Astrocyte (in vitro differentiated cells and primary cell): ENCODE results near the gene ARL6. TPM values are rescaled to one million over a fixed set of nuclear protein-coding genes. Genes with fewer than 3 reads are reported as not detected.

ENCODE experiments used
- DNase-seq: peaks from one replicate; pipeline ENCODE4 v3.0.0-alpha.2; 2010; ENCODE audit warnings: low read depth
- FAIRE-seq: peaks from 2 replicates; lab custom pipeline; 2011; peaks lifted over from hg19 to GRCh38; lab: Jason Lieb, UNC
- H2AFZ ChIP-seq: 2 replicates; pipeline ENCODE4 v1.6.0; 2012; ENCODE audit warnings: low read depth, low read length, inconsistent platforms
- H3K27ac ChIP-seq: 2 replicates; pipeline ENCODE4 v1.5.1; 2011; ENCODE audit warnings: low read depth, low read length, inconsistent platforms
- H3K27me3 ChIP-seq: 2 replicates; pipeline ENCODE4 v1.6.0; 2011; ENCODE audit warnings: low read length, inconsistent platforms; ENCODE audit not compliant: insufficient read depth
- H3K36me3 ChIP-seq: 2 replicates; pipeline ENCODE4 v1.5.1; 2011; ENCODE audit warnings: low read length, inconsistent platforms; ENCODE audit not compliant: insufficient read depth
- H3K4me1 ChIP-seq: 2 replicates; pipeline ENCODE4 v1.5.1; 2011; ENCODE audit warnings: low read length, inconsistent platforms; ENCODE audit not compliant: insufficient read depth
- H3K4me2 ChIP-seq: 2 replicates; pipeline ENCODE4 v1.6.0; 2012; ENCODE audit warnings: low read length, inconsistent platforms
- H3K4me3 ChIP-seq: 2 replicates; pipeline ENCODE4 v1.5.1; 2011; ENCODE audit warnings: low read depth, mild to moderate bottlenecking, low read length, inconsistent platforms; ENCODE audit not compliant: insufficient read depth
- H3K79me2 ChIP-seq: 2 replicates; pipeline ENCODE4 v1.6.0; 2012; ENCODE audit warnings: mild to moderate bottlenecking, low read length, inconsistent platforms; ENCODE audit not compliant: insufficient read depth
- H3K9ac ChIP-seq: 2 replicates; pipeline ENCODE4 v1.6.0; 2012; ENCODE audit warnings: mild to moderate bottlenecking, low read length, inconsistent platforms
- H3K9me3 ChIP-seq: 2 replicates; pipeline ENCODE4 v1.5.1; 2012; ENCODE audit warnings: low read depth, mild to moderate bottlenecking, low read length, inconsistent platforms; ENCODE audit not compliant: insufficient read depth
- H4K20me1 ChIP-seq: 2 replicates; pipeline ENCODE4 v1.6.0; 2012; ENCODE audit warnings: low read length, inconsistent platforms; ENCODE audit not compliant: insufficient read depth
- H3K27ac Mint-ChIP-seq: one replicate; pipeline ENCODE4 v1.8.0; 2021; ENCODE audit warnings: mild to moderate bottlenecking, mixed read lengths; ENCODE audit not compliant: unreplicated experiment
- H3K27me3 Mint-ChIP-seq: one replicate; pipeline ENCODE4 v1.8.0; 2021; ENCODE audit warnings: low read depth, mixed read lengths; ENCODE audit not compliant: unreplicated experiment
- H3K36me3 Mint-ChIP-seq: one replicate; pipeline ENCODE4 v1.8.0; 2021; ENCODE audit warnings: low read depth, mixed read lengths; ENCODE audit not compliant: unreplicated experiment
- H3K4me1 Mint-ChIP-seq: one replicate; pipeline ENCODE4 v1.8.0; 2021; ENCODE audit warnings: low read depth, mixed read lengths; ENCODE audit not compliant: unreplicated experiment
- H3K4me3 Mint-ChIP-seq: one replicate; pipeline ENCODE4 v1.8.0; 2021; ENCODE audit warnings: mild to moderate bottlenecking, moderate library complexity, mixed read lengths; ENCODE audit not compliant: unreplicated experiment
- H3K9me3 Mint-ChIP-seq: one replicate; pipeline ENCODE4 v1.8.0; 2021; ENCODE audit warnings: mild to moderate bottlenecking, mixed read lengths; ENCODE audit not compliant: unreplicated experiment
- CTCF ChIP-seq: IDR thresholded peaks from 2 replicates; pipeline ENCODE4 v1.5.1; 2011; ENCODE audit warnings: low read depth, mild to moderate bottlenecking, inconsistent platforms, low read length, moderate library complexity; ENCODE audit not compliant: insufficient read depth
- EZH2 ChIP-seq: IDR thresholded peaks from 2 replicates; pipeline ENCODE4 v1.6.1; 2012; ENCODE audit warnings: mild to moderate bottlenecking, low read length, inconsistent platforms; ENCODE audit not compliant: insufficient read depth
- total RNA-seq: library from RNA; stranded (reverse); gene quantifications from 2 replicates; pipeline ENCODE4 v1.2.1, GENCODE V29; 2021

The ARL6 gene
- total RNA-seq, 1 donor from 2014 or later: 7.1 TPM

- no peaks in the 10 kb centered on the region for H3K9me3 ChIP-seq
- H3K36me3 Mint-ChIP-seq: peaks cover 5% of the 10 kb centered on the region
- no peak overlapping the region for H3K4me2 ChIP-seq
- no peaks in the 10 kb centered on the region for H3K9me3 Mint-ChIP-seq
- H2AFZ ChIP-seq: no peak overlapping the region
- no peak overlapping the region for H3K9ac ChIP-seq
- H3K4me3 Mint-ChIP-seq: no peak overlapping the region
- H3K36me3 ChIP-seq: no peaks in the 10 kb centered on the region
- H3K27ac Mint-ChIP-seq: no peak overlapping the region
- no peak overlapping the region for H3K4me3 ChIP-seq
- H3K27me3 ChIP-seq: no peaks in the 10 kb centered on the region
- H3K4me1 Mint-ChIP-seq: no peaks in the 10 kb centered on the region
- TF ChIP-seq CTCF: no peak
- TF ChIP-seq EZH2: no peak
- no peak for DNase-seq
- no peaks in the 10 kb centered on the region for H3K4me1 ChIP-seq
- H4K20me1 ChIP-seq: no peaks in the 10 kb centered on the region
- no peaks in the 10 kb centered on the region for H3K27me3 Mint-ChIP-seq
- no peak for FAIRE-seq
- H3K79me2 ChIP-seq: no peaks in the 10 kb centered on the region
- H3K27ac ChIP-seq: no peak overlapping the region
Observed at GRCh38 chr3:97804471-97804870, 39.9 kb downstream of the ARL6 start.

- no peaks in the 10 kb centered on the region for H3K79me2 ChIP-seq
- no peaks in the 10 kb centered on the region for H3K36me3 ChIP-seq
- H3K4me1 ChIP-seq: no peaks in the 10 kb centered on the region
- Mint-ChIP-seq H3K4me1 (no peaks in the 10 kb centered on the region), H3K9me3 (no peaks in the 10 kb centered on the region), H3K27ac (no peak overlapping the region), H3K36me3 (no peaks in the 10 kb centered on the region), H3K27me3 (no peaks in the 10 kb centered on the region), H3K4me3 (no peak overlapping the region)
- no peaks in the 10 kb centered on the region for H3K27me3 ChIP-seq
- H3K4me2 ChIP-seq: no peak overlapping the region
- no peak overlapping the region for H3K27ac ChIP-seq
- TF ChIP-seq EZH2 (no peak), CTCF (no peak)
- H3K9ac ChIP-seq: no peak overlapping the region
- H4K20me1 ChIP-seq: no peaks in the 10 kb centered on the region
- DNase-seq: no peak
- no peak overlapping the region for H3K4me3 ChIP-seq
- no peak for FAIRE-seq
- H2AFZ ChIP-seq: no peak overlapping the region
- no peaks in the 10 kb centered on the region for H3K9me3 ChIP-seq
Observed at GRCh38 chr3:97810779-97811390, 46.3 kb downstream of the ARL6 start.

- DNase-seq (no peak), FAIRE-seq (no peak)
- Mint-ChIP-seq H3K27me3 (no peaks in the 10 kb centered on the region), H3K9me3 (no peaks in the 10 kb centered on the region), H3K36me3 (no peaks in the 10 kb centered on the region), H3K27ac (no peak overlapping the region), H3K4me1 (no peaks in the 10 kb centered on the region), H3K4me3 (no peak overlapping the region)
- Histone ChIP-seq H3K9me3 (no peaks in the 10 kb centered on the region), H3K4me1 (no peaks in the 10 kb centered on the region), H3K27me3 (no peaks in the 10 kb centered on the region), H3K4me3 (no peak overlapping the region), H3K9ac (no peak overlapping the region), H3K27ac (no peak overlapping the region), H3K4me2 (no peak overlapping the region), H2AFZ (no peak overlapping the region), H4K20me1 (no peaks in the 10 kb centered on the region), H3K36me3 (no peaks in the 10 kb centered on the region), H3K79me2 (no peaks in the 10 kb centered on the region)
- TF ChIP-seq CTCF (no peak), EZH2 (no peak)
Observed at GRCh38 chr3:97815149-97815917, 50.8 kb downstream of the ARL6 start.
